ENCODE results near the gene CXXC5.

- TF ChIP-seq, protein P1, sequence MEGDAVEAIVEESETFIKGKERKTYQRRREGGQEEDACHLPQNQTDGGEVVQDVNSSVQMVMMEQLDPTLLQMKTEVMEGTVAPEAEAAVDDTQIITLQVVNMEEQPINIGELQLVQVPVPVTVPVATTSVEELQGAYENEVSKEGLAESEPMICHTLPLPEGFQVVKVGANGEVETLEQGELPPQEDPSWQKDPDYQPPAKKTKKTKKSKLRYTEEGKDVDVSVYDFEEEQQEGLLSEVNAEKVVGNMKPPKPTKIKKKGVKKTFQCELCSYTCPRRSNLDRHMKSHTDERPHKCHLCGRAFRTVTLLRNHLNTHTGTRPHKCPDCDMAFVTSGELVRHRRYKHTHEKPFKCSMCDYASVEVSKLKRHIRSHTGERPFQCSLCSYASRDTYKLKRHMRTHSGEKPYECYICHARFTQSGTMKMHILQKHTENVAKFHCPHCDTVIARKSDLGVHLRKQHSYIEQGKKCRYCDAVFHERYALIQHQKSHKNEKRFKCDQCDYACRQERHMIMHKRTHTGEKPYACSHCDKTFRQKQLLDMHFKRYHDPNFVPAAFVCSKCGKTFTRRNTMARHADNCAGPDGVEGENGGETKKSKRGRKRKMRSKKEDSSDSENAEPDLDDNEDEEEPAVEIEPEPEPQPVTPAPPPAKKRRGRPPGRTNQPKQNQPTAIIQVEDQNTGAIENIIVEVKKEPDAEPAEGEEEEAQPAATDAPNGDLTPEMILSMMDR (IDR thresholded peaks at IDR 0.05), result no peak
- TF ChIP-seq POLR2A (IDR thresholded peaks at IDR 0.05), result no peak
- no peak for TF ChIP-seq EP300 (IDR thresholded peaks at IDR 0.05)
- TF ChIP-seq POLR2AphosphoS5 (IDR thresholded peaks at IDR 0.05), result no peak
These were observed 29.8 kb downstream of the CXXC5 start for GRCh38 chr5:139677736-139678613.

All from sigmoid colon (tissue), 4 donors.